ENCODE results near the gene CEP72.

CEP72 gene

DNA sequence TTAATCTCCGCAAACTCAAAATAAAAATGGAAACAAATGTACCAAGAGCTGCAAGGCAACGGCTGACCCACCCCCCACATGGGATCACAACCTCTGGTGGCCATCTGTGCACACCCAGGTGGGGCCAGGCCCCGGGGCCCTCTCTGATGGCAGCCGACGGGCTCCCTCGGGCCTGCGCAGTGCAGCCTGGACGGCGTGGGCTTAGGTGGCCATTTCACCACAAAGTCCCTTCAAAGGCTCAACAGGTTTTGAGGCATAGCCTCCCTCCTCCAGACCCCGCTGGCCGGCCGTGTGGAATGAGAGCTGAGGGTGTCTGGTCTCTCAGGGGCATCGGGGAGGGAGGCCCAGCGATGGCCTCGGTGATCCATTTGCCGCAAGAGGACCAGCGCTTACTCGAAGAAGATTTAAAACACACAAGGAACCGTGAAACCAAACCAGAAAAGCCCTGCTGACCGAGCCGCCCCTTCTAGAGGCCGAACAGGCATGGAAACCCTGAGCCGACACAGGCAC is 42.7 kb upstream of the CEP72 start:
- TF ChIP-seq CTCF (IDR thresholded peaks at IDR 0.05) = no peak
- TF ChIP-seq ZFX (IDR thresholded peaks at IDR 0.05; ENCODE audit: borderline replicate concordance) = no peak
- no peak overlapping the region for H3K27ac ChIP-seq

DNA sequence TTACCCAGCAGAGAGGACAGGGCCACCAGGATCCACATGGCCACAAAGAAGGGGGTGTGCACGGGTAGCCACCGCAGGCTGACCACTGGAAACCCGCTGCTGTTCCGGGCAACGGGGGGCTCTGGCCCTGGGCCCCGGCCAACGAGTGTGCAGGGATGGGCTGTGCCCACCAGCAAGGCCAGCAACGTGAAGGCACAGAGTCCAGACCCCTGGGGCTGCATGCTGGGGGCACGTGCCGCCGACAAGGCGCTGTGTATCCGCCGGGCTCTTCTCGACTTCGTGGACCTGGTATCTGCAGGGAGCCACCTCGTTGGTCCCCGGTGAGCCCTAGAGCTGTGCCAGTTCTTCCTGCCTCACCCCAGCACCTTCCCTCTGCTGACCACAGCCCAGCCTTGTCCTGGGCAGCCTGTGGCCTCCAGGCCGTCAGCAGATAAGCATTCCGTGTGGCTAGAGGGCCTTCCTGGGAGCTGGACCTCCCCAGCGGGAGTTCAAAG is 42.2 kb upstream of the CEP72 start:
- TF ChIP-seq ZFX (IDR thresholded peaks at IDR 0.05; ENCODE audit: borderline replicate concordance) (no peak), CTCF (IDR thresholded peaks at IDR 0.05) (no peak)
- H3K27ac ChIP-seq = no peak overlapping the region

DNA sequence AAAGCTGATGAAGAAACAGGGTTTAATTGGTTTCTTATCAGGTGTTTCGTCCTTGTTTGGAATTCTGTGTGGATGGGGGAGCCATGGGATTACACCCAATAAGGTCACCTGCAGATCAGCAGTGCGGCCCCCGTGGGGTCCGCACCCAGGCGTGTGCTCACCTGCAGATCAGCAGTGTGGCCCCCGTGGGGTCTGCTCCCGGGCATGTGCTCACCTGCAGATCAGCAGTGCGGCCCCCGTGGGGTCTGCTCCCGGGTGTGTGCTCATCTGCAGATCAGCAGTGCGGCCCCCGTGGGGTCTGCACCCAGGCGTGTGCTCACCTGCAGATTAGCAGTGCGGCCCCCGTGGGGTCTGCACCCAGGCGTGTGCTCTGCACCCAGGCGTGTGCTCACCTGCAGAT is 41.7 kb upstream of the CEP72 start:
- no peak for TF ChIP-seq ZFX (IDR thresholded peaks at IDR 0.05; ENCODE audit: borderline replicate concordance)
- TF ChIP-seq CTCF (IDR thresholded peaks at IDR 0.05) = no peak
- no peak overlapping the region for H3K27ac ChIP-seq

DNA sequence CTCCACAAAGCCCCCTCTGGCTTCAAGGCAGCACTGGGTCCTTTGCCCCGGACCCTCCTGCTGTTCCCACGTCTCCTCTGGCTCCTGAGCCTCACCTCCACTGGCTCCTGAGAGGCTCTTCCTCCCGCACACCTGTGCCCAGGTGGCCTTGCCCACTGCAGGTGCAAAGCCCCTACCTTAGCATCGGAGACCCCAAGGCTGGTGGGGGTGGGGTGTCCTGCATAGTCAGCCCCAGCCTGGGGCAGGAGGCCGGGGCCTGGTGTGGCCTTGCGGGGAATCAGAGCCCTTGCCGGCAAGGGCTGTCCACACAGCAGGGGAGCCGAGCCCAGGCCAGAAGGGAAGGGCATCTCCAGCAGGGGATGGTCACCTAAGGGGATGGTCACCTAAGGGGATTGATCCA is 41.3 kb upstream of the CEP72 start:
- no peak overlapping the region for H3K27ac ChIP-seq

DNA sequence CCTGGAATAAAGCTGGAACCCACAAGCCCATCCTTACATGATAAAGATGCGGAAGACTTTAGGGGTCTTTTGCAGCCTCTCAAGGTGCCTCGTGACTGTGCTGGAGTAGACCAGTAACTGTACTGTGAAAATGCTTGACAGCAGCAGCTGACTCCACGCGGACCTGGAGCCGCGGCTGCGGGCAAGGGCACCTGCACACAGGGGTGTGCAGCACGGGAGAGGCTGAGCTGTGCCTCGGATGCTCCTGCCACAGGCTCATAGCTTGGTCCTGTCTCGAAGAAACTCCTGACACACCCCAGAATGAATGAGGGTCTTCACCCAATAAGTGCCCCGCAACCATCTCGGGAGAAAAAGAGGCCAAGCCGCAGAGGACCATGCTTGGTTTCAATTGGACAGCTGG is 40.3 kb upstream of the CEP72 start:
- TF ChIP-seq ZFX (IDR thresholded peaks at IDR 0.05; ENCODE audit: borderline replicate concordance) = no peak
- TF ChIP-seq CTCF (IDR thresholded peaks at IDR 0.05) = no peak
- no peak overlapping the region for H3K27ac ChIP-seq

More for the DNA sequence above, 41.3 kb upstream of the CEP72 start:
- TF ChIP-seq CTCF (IDR thresholded peaks at IDR 0.05) = no peak
- no peak for TF ChIP-seq ZFX (IDR thresholded peaks at IDR 0.05; ENCODE audit: borderline replicate concordance)

DNA sequence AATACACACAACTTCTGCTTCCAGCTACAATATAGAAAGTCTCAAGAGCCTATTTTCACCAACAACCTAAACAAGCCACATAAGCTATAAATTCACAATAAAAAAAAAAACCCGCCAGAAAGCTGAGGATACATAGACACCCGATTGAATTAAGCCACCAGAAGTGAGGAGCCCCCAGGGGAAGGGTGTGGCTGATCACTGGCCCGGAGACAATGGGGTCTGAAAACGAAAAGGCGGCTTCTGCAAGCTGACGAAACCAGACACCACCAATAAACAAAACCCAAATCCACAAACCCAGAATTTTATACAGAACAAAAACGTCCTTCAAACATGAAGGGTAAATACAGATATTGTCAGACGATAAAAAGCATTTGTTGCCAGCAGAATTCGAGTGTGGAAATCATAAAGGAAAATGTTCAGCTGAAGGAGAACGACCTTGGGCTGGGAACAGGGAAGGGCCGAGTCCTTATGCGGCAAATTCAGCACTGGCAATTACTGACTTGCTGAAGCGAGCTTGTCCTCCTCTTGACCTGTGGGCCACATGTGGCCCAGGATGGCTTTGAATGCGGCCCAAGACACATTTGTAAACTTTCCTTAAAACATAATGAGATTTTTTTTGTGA is 39.6 kb upstream of the CEP72 start:
- no peak overlapping the region for H3K27ac ChIP-seq
- TF ChIP-seq CTCF (IDR thresholded peaks at IDR 0.05) = no peak
- no peak for TF ChIP-seq ZFX (IDR thresholded peaks at IDR 0.05; ENCODE audit: borderline replicate concordance)

GRCh38 chr5:573206-573605 is 38.9 kb upstream of the CEP72 start:
- no peak for TF ChIP-seq CTCF (IDR thresholded peaks at IDR 0.05)
- no peak for TF ChIP-seq ZFX (IDR thresholded peaks at IDR 0.05; ENCODE audit: borderline replicate concordance)
- H3K27ac ChIP-seq = no peak overlapping the region

Data from 22Rv1 (cell line).